SK-N-MC (cell line): ENCODE data around the gene PLD5.

Source experiments
- EZH2 ChIP-seq: fragments of 200-600 bp; sonication (generic); IDR thresholded peaks from one replicate; pipeline ENCODE4 v1.6.1; 2017; ENCODE audit warnings: antibody characterized with exemption
- POLR2AphosphoS5 ChIP-seq: IDR thresholded peaks from 2 replicates; pipeline ENCODE4 v1.6.1; 2012; ENCODE audit warnings: mild to moderate bottlenecking, low read depth, low read length, borderline replicate concordance

DNA sequence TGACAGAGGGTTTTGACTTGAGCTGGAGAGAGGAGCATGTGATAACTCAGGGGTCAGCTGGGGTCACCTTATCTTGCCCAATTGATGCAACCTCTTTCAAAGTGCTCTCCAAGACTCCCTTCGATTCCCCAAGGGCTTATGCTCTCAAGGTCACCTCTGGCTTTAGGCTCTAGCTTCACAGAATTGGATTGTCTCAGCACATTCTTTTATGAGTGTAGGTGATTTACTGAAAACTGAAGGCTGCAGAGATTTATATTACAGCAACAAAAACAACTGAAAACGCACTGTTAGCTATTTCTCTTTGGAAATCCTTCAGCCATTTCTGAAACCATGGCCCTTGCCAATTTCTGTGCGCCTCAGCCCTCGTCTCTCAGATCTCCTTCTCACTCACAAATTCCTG, 491.1 kb downstream of the PLD5 start:
- TF ChIP-seq POLR2AphosphoS5 = peak; percentile 23; the same call in 1 of the 2 replicates
- TF ChIP-seq EZH2 = no peak
